Activated T-cell treated with anti-CD3 and anti-CD28 coated beads for 4 hours (primary cell): ENCODE data around the gene RTCA.
"Not testable (repeated sequence)": the region's sequence is repeated elsewhere in the genome, so short reads cannot be mapped to it uniquely, and the experiment has no call there.

Experiments used
- DNase-seq: peaks from one replicate; pipeline ENCODE4 v3.0.0-alpha.2; 2020

The RTCA gene

DNA sequence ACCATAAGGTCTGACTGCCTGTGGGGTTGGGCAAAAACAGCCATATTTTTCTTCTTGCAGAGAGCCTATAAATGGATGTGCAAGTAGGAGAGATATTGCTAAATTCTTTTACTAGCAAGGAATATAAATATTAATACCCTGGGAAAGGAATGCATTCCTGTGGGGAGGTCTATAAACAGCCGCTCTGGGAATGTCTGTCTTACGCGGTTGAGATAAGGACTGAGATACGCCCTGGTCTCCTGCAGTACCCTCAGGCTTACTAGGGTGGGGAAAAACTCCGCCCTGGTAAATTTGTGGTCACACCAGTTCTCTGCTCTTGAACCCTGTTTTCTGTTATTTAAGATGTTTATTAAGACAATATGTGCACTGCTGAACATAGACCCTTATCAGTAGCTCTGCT, 1.9 kb upstream of the RTCA start:
- DNase-seq = not testable (repeated sequence)

DNA sequence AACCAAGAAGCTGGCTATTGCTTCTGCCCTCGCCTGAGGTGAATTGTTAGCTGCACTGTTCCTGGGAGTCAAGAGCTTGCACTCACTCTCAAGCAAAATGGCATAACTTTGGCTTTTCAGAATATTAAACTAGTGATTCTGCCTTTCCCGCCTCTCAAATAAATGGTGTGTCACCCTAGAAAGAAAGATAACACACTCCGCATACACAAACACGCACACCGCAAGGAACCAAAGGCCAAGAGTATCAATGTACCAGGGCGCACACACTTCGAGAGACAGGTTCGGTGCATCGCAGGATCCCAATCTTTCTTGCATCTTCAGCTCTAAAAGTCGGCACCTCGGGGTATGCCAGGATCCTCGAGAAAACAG, 470 bp upstream of the RTCA start:
- no peak for DNase-seq

DNA sequence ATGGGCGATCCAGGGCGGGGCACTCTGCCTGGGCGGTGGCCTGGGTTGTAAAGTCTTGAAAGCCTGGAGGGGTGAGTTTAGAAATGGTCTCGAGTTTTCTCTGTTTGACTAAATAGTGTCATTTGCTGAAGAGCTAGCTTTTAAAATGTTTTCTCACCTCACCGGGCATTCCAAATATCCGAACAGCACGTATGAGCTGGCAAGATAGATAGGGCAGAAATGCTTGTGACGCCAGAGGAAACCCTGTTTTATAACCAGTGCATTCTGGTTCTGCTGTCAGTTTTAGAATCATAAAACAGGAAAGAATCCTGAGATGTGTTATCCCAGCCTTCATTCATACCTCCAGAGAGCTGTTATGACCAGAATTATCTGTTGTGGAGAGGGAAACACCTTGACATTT, 725 bp downstream of the RTCA start:
- DNase-seq = no peak

DNA sequence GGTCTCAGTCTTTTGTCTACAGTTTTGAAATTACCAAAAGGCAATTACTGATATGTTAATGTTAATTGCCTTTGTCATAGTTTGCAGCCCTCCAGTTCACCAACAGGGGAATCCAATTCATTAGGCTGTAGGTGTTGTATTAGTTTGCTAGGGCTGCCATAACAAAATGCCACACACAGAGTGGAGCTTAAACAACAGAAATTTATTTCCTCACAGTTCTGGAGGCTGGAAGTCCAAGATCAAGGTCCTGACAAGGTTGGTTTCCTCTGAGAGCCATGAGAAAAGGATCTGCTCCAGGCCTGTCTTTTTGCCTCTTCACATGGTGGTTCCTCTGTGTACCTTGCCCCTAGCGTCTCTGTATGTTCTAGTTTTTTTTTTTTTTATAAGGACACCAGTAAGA, 1.3 kb downstream of the RTCA start:
- no peak for DNase-seq

DNA sequence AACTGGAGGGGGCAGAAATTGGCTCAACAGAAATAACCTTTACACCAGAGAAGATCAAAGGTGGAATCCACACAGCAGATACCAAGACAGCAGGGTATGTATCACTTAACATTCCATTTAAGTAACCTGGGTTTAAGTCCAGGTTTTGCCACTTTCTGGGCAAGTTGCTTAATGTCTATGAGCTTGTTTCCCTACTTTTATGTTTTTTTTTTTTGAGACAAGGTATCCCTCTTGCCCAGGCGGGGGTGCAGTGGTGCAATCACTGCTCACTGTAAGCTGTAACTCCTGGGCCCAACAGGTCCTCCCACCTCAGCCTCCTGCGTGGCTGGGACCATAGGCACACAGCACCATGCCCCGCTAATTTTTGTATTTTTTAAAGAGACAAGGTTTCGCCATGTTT, 2.2 kb downstream of the RTCA start:
- DNase-seq = no peak

DNA sequence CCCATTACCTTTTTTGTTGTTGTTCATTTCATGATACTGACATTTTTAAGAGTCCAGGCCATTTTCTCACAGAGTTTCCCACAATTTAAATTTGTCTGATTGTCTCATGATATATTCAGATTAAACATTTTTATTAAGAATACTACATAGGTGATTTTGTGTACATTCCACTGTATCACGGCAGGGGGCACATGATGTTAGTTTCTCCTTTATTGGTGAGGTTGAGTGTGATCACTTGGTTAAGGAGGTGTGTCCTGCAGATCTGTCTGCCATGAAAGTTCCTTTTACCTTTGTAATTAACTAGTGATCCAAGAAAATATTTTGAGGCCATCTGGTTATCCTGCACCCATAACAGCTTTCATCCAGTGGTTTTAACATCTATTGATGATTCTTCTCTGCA, 11.8 kb downstream of the RTCA start:
- peak; percentile 19 for DNase-seq

DNA sequence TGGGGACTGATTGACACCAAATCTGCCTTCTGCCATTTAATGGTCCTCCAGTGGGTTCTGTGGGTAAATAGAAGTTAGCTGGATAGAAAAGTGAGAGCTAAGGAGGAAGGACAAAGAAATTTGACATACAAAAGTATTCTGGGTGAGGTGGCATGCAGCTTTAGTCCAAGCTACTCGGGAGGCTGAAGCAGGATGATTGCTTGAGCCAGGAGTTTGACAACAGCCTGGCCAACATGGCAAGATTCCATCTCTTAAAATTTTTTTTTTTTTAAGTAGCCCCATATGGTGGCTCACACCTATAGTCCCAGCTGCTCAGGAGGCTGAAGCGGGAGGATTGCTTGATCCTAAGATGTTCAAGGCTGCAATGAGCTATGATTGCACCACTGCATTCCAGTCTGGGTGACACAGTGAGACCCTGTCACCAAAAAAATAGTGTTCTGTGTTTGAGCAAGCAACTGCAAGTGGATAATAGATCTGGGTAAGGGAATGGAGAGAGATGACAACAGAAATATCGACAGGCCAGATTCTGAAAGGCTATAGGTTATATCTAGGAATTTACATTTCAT, 13.4 kb downstream of the RTCA start:
- no peak for DNase-seq

DNA sequence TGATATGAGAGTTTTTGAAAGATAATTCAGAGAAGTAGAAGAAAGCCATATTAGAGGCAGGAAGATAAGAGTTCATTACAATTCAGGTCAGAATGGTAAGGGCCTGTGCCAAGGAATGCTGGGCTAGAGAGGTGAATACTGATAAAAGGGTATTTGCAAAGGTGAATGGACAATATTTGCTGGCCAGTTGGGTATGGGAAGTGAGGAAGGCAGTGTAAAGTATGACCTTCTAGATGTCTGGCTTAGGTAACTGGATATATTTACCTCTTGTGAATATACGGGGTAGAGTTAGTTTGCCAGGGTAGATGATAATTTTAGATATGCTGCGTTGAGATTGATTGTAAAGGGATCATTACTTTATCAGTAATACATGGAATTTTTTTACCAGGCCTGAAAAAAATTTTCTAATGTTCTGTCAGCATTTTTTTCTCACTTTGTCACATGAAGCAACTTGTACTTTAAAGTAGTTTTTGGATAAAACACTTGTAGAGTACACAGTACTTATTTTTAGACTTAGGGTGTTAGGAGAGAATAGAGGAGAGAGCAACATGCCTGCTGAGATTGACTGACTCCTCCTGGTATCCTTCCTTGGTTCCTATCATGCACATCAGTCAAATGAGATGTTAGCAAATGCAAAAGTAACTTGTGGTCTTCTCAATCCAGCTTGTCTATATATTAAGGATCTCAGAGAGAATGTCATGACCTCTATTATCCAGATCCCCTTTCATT, 14.1 kb downstream of the RTCA start:
- DNase-seq = no peak

DNA sequence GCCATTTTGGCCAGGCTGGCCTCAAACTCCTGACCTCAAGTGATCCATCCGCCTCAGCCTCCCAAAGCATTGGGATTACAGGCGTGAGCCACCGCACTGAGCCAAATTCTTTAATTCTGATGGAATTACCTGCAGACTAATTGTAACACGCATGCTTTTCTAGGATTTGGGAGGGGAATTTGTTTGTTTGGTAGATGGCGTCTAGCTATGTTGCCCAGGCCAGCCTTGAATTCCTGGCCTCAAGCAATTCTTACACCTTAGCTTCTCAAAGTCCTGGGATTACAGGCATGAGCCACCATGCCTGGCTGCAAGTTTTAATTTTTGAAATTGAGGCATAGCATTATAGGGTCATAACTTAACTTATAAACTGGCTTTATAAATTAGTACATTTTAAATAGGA, 18.6 kb downstream of the RTCA start:
- no peak for DNase-seq

DNA sequence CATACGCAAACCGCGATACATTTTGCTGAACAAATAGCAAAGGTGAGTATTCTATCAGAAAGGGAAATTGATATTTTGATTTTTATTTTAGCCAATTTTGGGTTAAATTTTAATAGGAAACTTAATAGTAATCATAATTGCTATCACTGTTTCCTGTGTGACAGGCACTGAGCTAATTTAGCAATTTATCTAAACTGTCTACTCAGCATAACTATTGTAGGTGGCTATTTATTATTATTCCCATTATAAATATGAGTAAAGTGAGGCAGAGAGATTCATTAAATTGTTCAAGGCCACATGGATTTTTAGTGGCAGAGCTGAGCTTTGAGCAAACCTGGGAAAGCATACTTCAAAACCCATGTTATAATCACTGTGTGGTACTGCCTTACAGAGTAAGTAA, 21.1 kb downstream of the RTCA start:
- DNase-seq = no peak

DNA sequence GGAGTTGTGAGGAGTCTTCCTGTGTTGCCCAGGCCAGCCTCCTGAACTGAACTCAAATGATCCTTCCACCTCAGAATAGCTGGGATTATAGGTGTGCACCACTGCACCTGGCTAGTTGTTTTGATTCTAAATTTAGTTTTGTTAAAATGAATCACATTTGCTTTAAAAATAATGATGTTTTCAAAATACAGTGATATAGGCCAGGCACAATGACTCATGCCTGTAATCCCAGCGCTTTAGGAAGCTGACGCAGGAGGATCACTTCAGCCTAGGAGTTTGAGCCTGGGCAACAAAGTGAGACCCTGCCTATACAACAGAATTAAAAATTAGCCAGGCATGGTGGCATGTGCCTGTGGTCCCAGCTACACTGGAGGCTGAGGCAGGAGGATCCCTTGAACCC, 24.3 kb downstream of the RTCA start:
- DNase-seq = no peak

DNA sequence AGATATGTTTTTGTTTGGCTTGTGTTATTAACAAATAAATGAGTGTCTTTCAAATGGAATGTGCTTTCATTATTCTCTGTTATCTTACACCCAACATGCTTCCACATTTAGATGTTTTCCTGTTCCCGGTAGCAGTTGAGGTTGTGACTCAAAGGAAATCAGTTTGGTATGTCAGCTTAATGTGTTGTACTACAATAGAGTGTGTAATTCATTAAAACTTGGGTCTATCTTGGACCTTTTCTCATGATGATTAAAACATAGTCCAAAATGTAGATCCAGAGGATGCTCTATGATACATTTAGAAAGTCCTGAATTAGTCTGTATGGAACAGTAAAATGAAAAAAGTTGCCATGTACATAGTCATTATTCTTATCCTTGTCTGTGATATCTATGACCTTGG, 26.7 kb downstream of the RTCA start:
- no peak for DNase-seq

DNA sequence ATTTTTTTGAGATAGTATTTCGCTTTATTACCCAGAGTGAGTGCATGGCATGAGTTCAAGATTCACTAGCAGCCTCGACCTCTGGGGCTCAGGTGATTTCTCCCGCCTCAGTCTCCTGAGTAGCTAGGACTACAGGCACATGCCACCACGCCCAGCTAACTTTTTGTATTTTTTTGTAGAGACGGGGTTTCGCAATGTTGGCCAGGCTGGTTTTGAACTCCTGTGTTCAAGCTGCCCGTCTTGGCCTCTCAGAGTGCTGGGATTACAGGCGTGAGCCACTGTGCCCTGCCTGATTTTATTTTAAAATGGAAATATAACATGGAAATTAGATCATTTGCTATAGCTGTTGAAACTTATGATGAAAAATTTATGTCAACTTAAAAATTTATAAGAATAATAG, 30.1 kb downstream of the RTCA start:
- no peak for DNase-seq

DNA sequence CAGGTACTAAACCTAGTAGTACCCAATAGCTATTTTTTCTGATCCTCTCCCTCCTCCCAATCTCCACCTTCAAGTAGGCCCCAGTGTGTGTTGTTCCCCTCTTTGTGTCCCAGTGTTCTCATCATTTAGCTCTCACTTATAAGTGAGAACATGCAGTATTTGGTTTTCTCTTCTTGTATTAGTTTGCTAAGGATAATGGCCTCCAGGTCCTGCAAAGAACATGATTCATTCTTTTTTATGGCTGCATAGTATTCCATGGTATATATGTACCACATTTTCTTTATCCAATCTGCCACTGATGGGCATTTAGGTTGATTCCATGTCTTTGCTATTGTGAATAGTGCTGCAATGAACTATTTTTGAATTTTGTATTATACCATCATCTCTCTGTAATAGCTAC, 31.0 kb downstream of the RTCA start:
- DNase-seq = not testable (repeated sequence)

DNA sequence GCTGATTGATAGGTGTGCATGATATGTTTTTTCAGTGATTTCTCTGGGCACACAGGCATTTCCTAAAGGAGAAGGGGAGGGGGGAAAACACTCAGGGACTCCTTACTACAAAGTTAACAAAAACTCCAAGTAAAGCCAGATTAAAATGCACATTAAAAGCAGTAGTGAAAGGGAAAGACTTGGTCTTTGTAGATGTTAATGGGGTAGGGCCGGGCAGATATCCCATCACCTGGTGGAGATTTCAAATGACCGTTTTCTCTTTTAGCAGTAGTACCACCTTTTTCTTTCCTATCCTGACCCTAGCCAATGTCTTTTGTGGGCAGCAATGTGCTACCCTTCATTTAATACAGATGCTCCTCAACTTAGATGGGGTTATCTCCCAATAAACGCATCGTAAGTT, 32.5 kb downstream of the RTCA start:
- no peak for DNase-seq

DNA sequence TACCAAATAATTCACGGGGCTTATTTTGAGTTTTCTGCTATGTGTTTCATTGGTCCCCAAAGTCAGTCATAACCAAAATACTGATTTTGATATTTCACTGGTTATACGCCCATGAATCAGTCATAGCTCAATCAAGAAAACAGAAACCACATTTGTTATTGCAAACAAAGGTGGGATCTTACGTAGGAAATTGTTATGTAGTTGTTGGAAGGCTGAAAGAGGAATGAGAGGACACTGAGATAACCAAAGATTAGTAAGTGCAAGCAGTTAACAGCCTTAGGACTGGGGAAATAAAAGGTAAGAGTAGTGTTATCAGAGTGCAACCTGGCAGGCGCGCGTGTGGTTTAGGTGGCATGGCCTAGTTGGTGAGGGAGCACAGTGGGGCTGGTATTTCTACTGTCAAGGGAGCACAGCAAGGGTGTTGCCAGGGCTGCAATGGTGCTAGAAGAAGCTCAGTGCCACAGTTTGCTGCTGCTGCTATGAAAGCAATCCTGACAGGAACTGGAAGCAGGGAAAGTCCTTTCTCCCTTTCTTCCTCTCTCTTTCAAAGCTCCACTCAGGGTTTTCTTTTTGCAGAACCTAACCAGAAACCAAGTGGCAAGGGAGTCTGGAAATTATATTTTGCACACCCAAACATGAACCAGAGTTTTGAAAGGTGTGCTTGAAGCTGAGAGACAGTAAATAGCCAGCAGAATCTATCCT, 33.7 kb downstream of the RTCA start:
- DNase-seq = no peak

DNA sequence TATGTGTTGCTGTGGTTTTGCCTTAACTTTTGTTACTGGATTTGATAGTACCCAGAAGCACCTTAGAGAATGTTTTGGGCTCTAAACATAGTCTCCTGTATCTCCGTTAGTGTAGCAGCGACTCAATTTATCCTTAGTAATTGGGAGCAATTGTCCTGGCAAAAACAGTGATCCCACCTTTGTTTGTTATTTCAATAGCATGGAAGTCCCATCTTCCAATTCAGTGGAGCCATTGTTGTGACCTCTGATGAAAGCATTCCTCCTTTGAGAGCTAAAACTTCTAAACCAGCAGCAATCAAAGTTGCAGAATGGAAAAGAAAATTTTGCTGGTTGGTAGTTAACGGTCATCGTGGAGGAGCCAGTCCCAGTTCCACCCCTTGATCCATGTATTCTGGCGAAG, 34.7 kb downstream of the RTCA start:
- DNase-seq = no peak

DNA sequence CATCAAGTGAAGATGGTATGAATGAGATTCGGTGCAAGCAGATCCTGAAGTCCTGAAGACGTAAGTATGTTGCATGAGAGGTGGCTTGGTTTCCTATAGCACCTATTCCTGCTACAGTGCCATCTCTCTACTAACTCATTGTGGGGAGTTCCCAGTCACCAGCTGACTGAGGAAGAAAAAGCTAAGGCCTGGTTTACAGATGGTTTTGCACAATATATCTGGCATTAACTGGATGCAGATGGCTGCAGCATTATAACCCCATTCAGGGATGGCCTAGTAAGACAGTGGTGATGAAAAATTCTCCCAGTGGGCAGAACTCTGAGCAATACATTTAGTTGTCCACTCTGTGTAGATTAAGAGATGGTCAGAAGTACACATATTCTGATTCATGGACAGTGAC, 36.7 kb downstream of the RTCA start:
- DNase-seq = no peak

DNA sequence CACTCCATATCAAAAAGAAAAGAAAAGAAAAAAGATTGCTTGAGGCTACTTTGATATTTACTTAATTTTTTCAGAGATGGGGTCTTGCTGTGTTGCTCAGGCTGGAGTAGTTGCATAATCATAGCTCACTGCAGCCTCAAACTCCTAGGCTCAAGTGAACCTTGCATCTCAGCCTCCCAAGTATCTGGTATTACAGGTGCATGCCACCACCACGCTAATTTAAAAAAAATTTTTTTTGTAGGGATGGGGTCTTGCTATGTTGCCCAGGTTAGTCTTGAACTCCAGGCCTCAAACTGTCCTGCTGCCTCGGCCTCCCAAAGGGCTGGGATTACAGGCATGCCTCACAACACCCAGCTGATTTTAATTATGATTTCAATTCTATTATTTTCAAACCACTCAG, 38.2 kb downstream of the RTCA start:
- DNase-seq = no peak

DNA sequence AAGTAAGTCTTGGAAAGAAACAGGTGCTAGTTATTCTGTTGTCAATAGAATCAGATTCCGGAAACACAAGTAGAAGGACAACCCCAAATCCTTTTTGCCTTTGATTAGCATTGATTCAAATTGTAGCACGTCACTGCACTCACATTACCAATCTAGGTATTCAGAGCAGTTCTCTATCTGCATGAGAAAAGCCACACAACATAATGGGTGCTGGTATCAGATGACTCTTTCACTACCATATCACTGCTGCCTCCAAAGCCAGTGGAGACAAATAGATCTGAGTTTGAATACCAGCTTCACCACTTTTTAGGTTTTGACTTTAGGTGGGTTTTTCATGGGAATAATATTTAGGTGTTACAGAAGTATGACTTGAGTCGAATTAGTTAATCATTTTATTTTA, 38.9 kb downstream of the RTCA start:
- no peak for DNase-seq

DNA sequence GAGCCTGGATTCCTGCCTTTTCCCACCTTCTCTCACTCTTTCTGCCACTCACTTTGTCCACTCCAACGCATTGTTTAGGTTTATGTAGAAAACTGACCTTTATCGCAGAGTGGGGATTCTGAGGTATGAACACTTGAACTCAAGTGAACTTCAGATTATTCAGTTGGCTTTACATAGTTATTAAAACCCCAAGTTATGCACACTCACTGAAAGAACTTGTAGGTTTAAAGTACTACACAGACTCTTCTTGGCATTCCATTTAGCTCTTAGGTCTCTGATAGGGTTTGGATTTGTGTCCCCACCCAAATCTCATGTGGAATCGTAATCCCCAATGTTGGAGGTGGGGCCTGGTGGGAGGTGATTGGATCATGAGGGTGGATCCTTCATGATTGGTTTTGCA, 39.9 kb downstream of the RTCA start:
- DNase-seq = no peak

DNA sequence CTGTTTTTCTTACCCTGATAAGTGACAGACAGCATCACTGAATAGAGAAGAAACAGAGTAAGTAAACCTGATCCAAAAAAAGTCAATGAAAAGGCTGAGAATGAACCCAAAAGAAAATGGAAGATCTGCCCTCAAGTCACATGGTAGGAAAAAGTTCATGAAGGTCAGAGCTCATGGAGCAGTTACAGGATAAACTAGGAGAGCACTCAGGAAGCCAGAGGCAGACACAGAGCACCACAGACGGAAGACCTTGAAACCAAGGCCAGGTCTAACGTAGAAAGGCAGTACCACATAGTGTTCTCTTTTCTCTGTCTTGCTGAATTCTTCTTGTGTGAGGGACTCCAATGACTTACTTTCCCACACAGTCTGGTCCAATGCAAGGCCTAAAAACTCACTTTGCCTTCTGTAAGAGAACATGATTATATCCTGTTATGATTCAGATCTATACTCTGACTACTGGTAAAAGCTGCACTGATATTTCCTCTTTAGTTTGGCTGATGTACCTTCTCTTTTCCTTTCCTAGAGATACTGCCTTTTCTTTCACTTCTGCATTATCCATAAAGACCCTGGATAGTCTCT, 40.8 kb downstream of the RTCA start:
- DNase-seq = no peak

DNA sequence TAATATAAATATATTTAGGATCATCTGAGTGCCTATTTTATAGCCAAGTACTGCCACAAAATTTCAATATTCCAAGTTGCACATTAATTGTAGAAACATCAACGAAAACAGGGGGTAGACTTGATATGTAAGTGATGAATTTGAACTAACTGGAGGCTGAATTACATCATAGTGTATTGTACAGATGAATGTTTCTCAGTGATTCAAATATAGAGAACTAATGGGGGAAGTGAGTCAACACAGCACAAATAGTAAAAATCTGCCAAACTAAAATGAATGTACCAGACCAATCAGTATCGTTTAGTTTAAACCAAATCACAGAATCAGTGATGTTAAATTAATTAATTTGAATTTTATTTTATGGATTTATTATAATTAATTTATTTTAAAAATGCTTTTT, 42.8 kb downstream of the RTCA start:
- no peak for DNase-seq

DNA sequence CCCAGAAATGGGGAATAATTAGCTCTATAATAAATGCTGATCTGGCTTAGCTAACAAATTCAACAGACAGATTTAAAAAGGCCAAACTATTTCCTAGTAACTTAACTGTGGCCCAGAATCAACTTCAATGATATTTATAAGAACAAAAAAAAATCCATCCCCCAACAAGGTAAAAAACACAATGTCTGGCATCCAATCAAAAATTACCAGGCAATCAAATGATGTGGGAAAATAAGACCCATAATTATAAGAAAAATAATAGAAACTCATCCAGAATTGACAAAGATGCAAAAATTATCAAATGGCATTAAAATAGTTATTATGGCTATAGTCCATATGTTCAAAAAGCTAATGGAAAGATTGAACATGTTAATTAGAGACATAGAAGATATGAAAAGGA, 43.8 kb downstream of the RTCA start:
- no peak for DNase-seq
